Esophagus muscularis mucosa (tissue), 4 donors: ENCODE results near the gene PSMD14. TPM values are rescaled to one million over a fixed set of nuclear protein-coding genes. Genes with fewer than 3 reads are reported as not detected.
A peak's percentile ranks its signal among the peaks of the same experiment; 100 is the strongest.
"Not testable (repeated sequence)": the region's sequence is repeated elsewhere in the genome, so short reads cannot be mapped to it uniquely, and the experiment has no call there.

Experiments
- DNase-seq: peaks from one replicate; pipeline ENCODE4 v3.0.0-alpha.2; 2017; ENCODE audit errors: extremely low spot score
- H3K27ac ChIP-seq, 4 donors: fragments of 200-600 bp; sonication (generic); replicated peaks in 1 of 4; 1 replicate in 3 of 4; 2 replicates in 1 of 4; pipeline ENCODE4 v1.5.1; 2016 to 2019; ENCODE audit warnings: mild to moderate bottlenecking in 1 of 4
- H3K27me3 ChIP-seq, 4 donors: fragments of 200-600 bp; sonication (generic); one replicate each; pipeline versions ENCODE4 v1.5.1 to v1.6.0; 2016 to 2019
- H3K36me3 ChIP-seq, 4 donors: fragments of 200-600 bp; sonication (generic); one replicate each; pipeline ENCODE4 v1.5.1; 2016 to 2019
- H3K4me1 ChIP-seq, 4 donors: fragments of 200-600 bp; sonication (generic); one replicate each; pipeline ENCODE4 v1.5.1; 2016 to 2019
- H3K4me3 ChIP-seq, 4 donors: fragments of 200-600 bp; sonication (generic); 1 replicate in 2 of 4; 2 replicates in 2 of 4; pipeline ENCODE4 v1.5.1; 2016 to 2019; ENCODE audit warnings: mild to moderate bottlenecking in 4 of 4, moderate library complexity in 1 of 4
- H3K9me3 ChIP-seq, 4 donors: fragments of 200-600 bp; sonication (generic); 1 replicate in 3 of 4; 2 replicates in 1 of 4; pipeline ENCODE4 v1.5.1; 2016 to 2019
- CTCF ChIP-seq, 3 experiments: fragments of 200-600 bp in 2 of 3; fragments of 450-650 bp in 1 of 3; sonication (generic) in 2 of 3; IDR thresholded peaks; one replicate each; pipeline ENCODE4 v1.5.1; 2017 to 2019; ENCODE audit warnings: antibody characterized with exemption in 3 of 3, mild to moderate bottlenecking in 2 of 3, moderate library complexity in 1 of 3
- EP300 ChIP-seq: sonication (generic); formaldehyde crosslinking; IDR thresholded peaks from one replicate; pipeline ENCODE4 v1.6.1; 2017; ENCODE audit warnings: antibody characterized with exemption
- POLR2A ChIP-seq: fragments of 450-650 bp; IDR thresholded peaks from one replicate; pipeline ENCODE4 v1.6.1; 2017; ENCODE audit warnings: antibody characterized with exemption, moderate library complexity, mild to moderate bottlenecking, low read depth
- POLR2AphosphoS5 ChIP-seq, 2 donors: sonication (generic); formaldehyde crosslinking; IDR thresholded peaks; one replicate each; pipeline ENCODE4 v1.6.1; 2017; ENCODE audit warnings: antibody characterized with exemption in 2 of 2
- WGBS: methylation state at CpG from one replicate; pipeline ENCODE4 v1.1.5; 2018; 5-methylcytosine and 5-hydroxymethylcytosine counted together
- intact Hi-C: fragments of 100-400 bp; cut with DNase I; formaldehyde crosslinking; loops from one replicate; pipeline ENCODE4 v1.15.1; 2023
- total RNA-seq, 4 donors: library from RNA; depleted of rRNA; stranded (reverse); fragments of >200 nt; gene quantifications; one replicate each; pipeline versions ENCODE4 v1.1.0 to v1.2.1, GENCODE V29; 2016

Gene PSMD14
- total RNA-seq, 4 donors from 2014 or later: 26.1 to 46.2 (median 35.7) TPM

DNA sequence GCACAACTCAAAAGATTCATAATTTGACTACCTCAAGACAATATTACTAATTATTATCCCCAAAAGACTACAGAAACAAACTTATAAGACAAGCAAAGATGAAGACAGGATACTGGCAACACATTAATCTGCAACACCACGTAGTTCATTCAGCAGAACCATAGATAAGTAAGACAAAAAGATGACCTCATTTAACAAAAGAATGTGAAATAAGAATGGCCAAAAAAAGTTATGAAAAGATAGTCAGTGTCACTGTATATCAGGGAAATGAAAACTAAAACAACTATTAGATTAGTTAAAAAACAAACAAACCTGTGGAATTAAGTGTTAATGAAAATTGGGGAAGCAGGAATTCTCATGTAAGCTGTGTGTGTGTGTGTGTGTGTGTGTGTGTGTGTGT, 19.4 kb downstream of the PSMD14 start:
- no peak for DNase-seq
- TF ChIP-seq EP300 (no peak), CTCF (IDR thresholded peaks at IDR 0.05) (no peak), POLR2A (no peak), POLR2AphosphoS5 (IDR thresholded peaks at IDR 0.05) (no peak)
- Histone ChIP-seq H3K36me3 (peaks cover 0 to 14% (median 6%) of the 10 kb centered on the region in 4 donors), H3K27ac (no peak overlapping the region), H3K4me3 (no peak overlapping the region), H3K4me1 (peaks cover 0 to 3% (median 0%) of the 10 kb centered on the region in 4 donors), H3K27me3 (no peaks in the 10 kb centered on the region), H3K9me3 (no peaks in the 10 kb centered on the region)
- intact Hi-C loops: no loop called here
- WGBS: 62% methylated on average over 1 of the region's 1 CpG

DNA sequence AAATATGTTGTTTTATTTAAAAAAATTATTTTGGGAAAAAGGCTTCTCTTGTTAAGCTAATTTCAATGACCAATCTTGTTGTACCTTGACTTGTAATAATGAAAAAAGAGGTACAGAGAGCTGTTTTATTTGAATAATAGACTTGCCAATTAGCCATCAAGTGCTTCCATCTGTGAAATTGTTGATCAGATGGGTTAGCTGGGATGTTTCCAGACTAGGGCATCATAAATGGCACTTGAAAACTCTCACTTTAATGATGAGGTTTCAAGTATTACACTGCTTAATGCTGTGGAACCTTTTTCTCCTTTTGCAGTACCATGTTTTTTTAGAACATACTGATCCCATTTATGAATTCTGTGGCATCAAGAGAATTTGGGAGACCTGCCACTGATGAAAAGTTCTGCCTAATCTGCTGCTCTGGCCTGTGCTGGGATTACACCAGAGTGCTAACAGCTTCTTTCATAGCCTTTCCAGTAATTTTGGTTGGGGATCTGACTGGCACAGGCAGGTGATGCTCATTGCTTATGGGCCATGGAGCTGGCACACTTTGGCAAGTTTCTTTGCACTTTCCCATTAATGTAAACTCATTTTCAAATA, 24.2 kb downstream of the PSMD14 start:
- Histone ChIP-seq H3K4me1 (peaks cover 0 to 6% (median 0%) of the 10 kb centered on the region in 4 donors), H3K27ac (no peak overlapping the region), H3K36me3 (no peaks in the 10 kb centered on the region), H3K27me3 (no peaks in the 10 kb centered on the region), H3K9me3 (no peaks in the 10 kb centered on the region), H3K4me3 (no peak overlapping the region)
- intact Hi-C loops: no loop called here
- DNase-seq: no peak
- TF ChIP-seq EP300 (no peak), CTCF (IDR thresholded peaks at IDR 0.05) (no peak), POLR2AphosphoS5 (IDR thresholded peaks at IDR 0.05) (no peak), POLR2A (no peak)

DNA sequence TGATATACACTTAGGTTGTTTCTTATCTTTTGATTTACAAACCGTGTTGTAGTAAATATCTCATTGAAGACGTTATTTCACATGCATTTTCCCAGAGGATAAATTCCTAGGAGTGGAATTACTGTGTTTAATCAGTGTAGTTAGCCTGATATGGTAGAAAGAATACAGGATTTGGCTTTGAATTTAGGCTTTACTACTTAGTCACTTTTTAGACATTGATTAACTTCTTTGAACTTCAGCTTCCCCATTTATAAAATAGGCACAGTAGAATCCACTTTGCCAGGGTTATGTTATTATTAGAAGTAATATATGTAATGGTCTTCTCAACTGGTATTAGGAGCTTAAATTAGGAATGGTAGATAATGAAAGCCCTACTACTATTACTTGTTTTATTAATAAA, 27.4 kb downstream of the PSMD14 start:
- no peak for DNase-seq
- intact Hi-C loops: no loop called here
- Histone ChIP-seq H3K4me1 (peaks cover 0 to 6% (median 0%) of the 10 kb centered on the region in 4 donors), H3K36me3 (peaks cover 0 to 4% (median 0%) of the 10 kb centered on the region in 4 donors), H3K9me3 (no peaks in the 10 kb centered on the region), H3K27ac (no peak overlapping the region), H3K27me3 (no peaks in the 10 kb centered on the region), H3K4me3 (no peak overlapping the region)
- WGBS: 95% methylated on average over 2 of the region's 2 CpGs
- TF ChIP-seq POLR2A (no peak), EP300 (no peak), CTCF (IDR thresholded peaks at IDR 0.05) (no peak), POLR2AphosphoS5 (IDR thresholded peaks at IDR 0.05) (no peak)

- whole genome bisulfite sequencing: 85% methylated on average over 1 of the region's 1 CpG
- no peak overlapping the region for H3K27ac ChIP-seq
- H3K27me3 ChIP-seq: no peaks in the 10 kb centered on the region
- TF ChIP-seq POLR2A (no peak), EP300 (no peak), CTCF (IDR thresholded peaks at IDR 0.05) (no peak), POLR2AphosphoS5 (IDR thresholded peaks at IDR 0.05) (no peak)
- H3K4me1 ChIP-seq: peaks cover 0 to 6% (median 0%) of the 10 kb centered on the region in 4 donors
- H3K4me3 ChIP-seq: no peak overlapping the region
- intact Hi-C loops: no loop called here
- DNase-seq: no peak
- peaks cover 0 to 4% (median 0%) of the 10 kb centered on the region in 4 donors for H3K36me3 ChIP-seq
- no peaks in the 10 kb centered on the region for H3K9me3 ChIP-seq
Observed at GRCh38 chr2:161337247-161337646, 29.0 kb downstream of the PSMD14 start.

DNA sequence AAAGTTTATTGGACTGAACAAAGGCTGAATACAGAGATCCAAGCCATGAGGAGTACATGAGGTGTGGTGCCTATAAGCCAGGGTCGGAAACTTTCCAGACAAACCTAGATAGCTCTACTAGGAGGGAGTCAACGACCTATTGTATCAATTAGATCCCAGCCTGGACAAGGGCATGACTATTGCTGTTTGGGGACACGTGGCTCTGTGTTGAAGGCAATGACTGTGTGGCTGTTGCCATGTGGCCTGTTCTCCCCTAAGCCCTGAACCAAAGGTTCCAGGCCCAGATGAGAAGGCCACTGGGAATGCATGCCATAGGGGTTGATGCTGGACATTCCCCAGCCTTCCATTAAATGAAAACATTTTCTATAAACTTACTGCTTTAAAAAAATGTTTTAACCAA, 31.3 kb downstream of the PSMD14 start:
- H3K27ac ChIP-seq, H3K9me3 ChIP-seq, H3K4me3 ChIP-seq, H3K27me3 ChIP-seq, intact Hi-C loops, H3K4me1 ChIP-seq, DNase-seq, H3K36me3 ChIP-seq: not testable (repeated sequence)
- WGBS: 81% methylated on average over 3 of the region's 3 CpGs

GRCh38 chr2:161340930-161341413, 32.7 kb downstream of the PSMD14 start:
- intact Hi-C loops: not testable (repeated sequence)
- 86% methylated on average over 27 of the region's 64 CpGs for WGBS
- H3K4me3 ChIP-seq: peak overlapping the region in 1 of 4 donors; percentile 30

More at GRCh38 chr2:161340930-161341413, 32.7 kb downstream of the PSMD14 start:
- H3K27ac ChIP-seq, H3K27me3 ChIP-seq, H3K9me3 ChIP-seq, H3K4me1 ChIP-seq, DNase-seq, H3K36me3 ChIP-seq: not testable (repeated sequence)
